GM19043 (cell line): ENCODE measurements around the gene KIF13A.
"Not testable (repeated sequence)": the region's sequence is repeated elsewhere in the genome, so short reads cannot be mapped to it uniquely, and the experiment has no call there.

Experiments used
- ATAC-seq: cut with Tn5 transposase; IDR thresholded peaks from one replicate; pipeline ENCODE4 v1.9.1; 2021; ENCODE audit warnings: low read depth; ENCODE audit not compliant: unreplicated experiment

The KIF13A gene

DNA sequence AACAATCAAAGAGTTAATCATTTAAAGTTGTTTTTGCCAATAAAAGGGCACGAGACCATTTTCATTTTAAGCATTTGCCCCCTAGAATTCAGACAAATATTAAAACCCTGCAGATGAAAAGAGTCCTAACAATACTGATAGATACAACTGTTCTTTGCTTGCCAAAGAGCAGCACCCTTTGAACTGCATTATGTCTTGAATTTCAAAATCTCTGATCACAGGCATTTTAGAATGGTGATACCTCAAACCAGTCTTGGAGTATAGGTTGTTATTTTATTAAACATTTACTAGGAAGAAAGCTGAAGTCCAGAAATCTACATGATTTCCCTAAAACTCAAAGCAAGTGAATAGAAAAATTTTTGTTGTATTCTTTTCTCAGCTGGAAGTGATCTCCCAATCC is 108.7 kb downstream of the KIF13A start:
- no peak for ATAC-seq

DNA sequence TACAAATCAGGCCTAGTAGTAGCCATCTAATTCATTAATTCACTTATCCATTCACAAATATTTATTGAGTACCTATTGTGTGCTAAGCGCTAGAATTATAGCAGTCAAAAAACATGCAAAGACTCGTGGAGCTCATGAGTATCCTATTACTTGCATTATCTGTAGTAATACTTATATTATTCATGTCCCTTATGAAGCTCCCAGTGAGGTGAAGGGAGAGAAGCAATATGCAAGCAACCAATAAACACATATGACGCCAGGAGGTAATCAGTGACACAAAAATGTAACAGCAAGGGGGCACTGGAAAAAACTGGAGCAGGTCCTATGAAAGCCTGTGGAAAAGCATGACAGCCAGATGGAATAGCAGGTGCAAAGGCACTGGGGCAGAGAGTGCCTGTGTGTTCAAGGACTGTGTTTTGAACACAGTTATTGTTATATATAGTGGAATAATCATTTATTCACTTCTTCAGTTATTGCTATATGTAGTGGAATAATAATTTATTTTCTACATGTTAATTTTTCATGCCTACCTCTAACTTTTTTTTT is 109.5 kb downstream of the KIF13A start:
- no peak for ATAC-seq

DNA sequence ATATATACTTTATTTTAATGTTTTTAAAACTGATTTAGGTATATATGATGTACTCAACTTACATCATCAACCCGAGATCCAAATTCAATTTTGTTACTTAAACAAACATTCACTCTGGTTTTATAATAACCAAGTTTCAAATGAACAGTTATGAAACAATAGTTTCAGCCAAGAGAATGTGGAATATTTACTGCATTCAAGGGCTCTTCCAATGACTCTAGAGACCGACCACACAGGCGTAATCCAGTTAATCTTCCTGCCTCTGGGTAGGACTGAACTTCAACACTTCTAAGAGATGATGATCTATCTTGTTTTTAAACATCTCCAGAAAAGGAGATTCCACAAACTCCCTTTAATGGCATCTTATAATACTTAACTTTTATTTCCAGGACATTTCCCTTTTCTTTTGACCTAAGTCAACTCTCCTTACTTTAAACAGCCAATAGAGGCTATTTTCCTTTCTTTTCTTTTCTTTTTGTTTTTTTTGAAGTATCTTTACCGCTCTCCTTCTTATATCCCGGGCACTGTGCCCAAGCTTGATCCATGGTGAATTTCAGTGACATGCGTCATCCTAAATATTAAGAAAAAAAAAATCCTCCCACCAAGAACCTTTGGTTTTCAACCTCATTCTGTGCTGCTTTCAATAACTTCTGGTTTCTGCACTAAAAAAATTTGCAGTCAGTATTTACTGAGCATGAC is 110.1 kb downstream of the KIF13A start:
- no peak for ATAC-seq

DNA sequence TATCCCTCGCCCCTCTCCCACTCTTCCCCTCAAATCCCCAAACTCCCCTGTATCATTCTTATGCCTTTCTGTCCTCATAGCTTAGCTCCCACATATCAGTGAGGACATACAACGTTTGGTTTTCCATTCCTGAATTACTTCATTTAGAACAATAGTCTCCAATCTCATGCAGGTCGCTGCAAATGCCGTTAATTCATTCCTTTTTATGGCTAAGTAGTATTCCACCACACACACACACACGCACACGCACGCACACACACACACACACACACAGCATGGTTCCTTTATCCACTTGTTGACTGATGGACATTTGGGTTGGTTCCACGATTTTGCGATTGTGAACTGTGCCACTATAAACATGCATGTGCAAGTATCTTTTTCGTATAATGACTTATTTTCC is 112.7 kb downstream of the KIF13A start:
- ATAC-seq: no peak

DNA sequence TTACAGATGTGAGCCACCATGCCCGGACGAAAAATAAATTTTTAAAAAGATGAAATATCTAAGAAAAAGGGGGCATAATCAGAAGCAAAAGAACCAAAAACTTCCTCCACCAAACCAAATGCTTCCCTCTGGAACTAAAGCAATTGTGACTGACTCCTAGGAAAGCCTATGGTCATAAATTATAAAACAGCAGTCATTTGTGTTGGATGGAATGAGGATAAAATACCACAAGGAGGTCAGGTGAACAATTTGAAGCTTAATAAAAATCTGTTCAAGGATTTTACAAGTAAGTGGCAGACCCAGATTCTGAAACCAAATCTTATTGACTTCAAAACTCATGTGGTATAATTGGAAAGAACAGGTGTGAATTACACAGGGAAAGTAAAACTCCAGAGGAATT is 114.5 kb downstream of the KIF13A start:
- no peak for ATAC-seq

DNA sequence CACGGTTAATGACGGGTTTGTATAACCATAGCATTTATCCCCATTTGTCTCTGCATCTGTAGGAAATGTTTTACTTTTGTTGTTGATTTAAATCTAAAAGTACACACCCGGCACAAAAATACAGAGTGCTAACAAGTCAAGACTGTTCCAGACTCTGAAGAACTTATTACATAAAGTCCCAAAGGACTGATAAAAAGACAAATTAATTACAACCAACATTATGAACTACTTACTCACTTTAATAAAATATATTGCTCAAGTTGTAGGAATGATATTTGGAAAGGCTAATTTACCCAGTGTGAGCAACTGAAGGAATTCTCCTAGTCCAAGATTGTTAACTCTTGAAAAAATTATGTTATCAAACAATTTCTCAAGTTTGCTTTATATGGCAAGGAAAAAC is 115.6 kb downstream of the KIF13A start:
- ATAC-seq: no peak

DNA sequence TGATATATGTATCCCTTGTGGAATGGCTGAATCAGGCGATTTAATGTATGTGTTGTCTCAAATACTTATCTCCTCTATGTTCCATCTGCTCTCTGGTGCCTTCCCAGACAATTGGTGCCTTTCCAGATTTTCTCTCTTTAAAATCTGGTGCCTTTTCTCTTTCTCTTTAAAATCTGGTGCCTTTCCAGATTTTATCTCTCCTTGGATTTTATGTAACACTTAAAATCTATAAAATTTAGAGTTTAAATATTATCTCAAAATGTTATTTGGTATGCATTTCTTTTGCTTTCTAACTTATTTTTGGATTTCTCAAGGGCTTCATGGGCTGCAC is 116.3 kb downstream of the KIF13A start:
- no peak for ATAC-seq

DNA sequence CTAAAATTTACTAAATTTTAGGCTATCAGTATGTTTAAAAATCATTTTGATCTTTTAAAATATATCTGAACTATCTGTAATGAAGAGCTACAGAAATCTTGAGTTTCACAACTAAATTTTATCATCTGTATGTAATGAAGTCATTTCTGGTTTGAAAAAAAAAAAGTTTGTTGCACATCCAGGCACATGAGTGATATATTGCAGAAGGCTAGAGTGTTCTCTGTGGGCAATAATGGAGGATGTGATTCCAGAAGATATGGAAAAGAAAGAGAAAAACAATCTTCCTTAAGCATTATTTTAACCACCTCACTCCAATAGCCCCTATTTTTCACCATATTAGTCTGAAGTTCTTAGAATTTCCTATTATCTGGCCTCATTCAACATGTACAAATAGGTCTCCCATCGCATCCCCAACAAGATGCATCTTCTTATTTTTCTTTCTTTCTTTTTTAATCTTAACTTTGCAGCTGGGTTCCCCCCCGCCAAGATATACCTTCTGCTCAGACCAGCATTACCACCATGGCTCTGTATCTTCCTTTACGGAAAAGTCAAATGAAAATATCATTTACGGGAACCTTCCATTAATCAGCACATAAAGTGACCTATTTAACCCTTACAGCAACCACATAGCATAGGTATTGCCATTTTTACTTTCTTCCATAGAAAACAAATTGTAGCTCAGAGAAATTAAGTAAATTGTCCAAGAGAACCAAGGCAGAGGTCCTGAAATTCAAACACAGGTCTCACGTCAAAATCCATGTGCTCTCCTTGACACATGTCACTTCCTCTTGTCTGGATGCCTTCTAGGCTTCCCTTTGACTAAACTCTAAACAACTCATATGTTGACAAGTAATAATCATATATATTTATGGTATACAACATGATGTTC is 116.9 kb downstream of the KIF13A start:
- no peak for ATAC-seq

DNA sequence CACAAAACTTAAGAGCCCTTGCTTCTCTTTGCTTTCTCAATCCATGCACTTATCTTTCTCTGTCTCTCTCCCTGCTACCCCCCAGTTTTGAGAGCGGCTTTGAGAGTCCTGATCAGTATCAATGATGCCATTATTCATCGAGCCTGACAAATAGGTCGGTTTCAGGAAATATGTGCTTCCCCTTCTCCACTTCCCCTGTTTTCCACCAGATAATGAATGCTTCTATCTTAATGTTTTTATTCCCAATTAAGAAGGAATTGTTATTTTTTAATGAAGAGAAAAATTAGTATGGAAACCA is 117.7 kb downstream of the KIF13A start:
- no peak for ATAC-seq

DNA sequence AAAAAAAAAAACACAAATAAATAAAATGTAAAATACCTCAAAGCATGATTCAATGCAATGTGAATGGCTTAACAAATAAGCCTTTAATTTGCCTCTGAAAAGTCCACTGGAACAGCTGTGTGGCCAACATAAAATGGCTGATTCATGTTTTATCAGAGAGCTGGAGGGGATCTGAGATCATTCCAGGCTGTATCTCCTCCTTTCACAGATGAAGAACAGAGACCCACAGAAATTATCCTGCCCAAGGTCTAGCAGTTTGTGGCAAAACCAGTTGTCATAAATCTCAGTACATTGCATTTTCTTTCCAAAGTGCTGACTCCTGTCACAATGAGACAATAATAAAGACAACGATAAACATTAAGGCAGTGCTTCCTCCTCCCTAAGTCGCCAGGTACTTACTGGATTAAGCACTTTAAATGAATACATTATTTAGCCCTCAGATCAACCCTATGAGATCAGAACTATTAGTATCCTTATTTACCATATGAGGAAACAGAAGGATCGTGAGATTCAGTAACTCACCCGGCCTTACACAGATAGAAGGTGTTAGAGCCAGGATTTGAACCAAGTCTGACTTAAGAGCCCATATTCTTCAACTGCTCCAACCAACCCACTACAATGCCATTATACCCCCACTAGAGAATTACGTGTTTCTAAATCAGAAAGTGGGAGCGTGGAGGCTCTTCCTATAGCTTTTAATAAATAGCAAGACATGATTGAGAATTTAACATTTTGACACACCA is 118.3 kb downstream of the KIF13A start:
- ATAC-seq: no peak

DNA sequence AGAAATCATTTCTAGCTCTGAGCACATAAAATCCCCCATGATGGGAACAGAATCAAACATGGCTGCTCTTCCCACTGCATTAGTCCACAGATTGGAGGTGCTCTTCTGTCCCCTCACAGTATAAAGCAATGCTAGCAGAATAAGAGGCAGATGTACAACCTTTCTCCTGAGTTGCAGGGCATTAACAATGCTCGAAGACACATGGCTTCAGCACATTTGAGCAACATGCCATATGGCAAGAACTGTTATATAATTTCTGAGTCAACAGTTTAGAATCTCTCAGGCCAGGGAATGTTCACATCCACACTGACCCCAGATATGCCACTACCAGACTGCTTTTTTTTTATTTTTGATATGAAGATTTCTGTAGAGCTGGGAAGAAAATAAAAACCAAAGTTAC is 119.6 kb downstream of the KIF13A start:
- ATAC-seq: no peak

DNA sequence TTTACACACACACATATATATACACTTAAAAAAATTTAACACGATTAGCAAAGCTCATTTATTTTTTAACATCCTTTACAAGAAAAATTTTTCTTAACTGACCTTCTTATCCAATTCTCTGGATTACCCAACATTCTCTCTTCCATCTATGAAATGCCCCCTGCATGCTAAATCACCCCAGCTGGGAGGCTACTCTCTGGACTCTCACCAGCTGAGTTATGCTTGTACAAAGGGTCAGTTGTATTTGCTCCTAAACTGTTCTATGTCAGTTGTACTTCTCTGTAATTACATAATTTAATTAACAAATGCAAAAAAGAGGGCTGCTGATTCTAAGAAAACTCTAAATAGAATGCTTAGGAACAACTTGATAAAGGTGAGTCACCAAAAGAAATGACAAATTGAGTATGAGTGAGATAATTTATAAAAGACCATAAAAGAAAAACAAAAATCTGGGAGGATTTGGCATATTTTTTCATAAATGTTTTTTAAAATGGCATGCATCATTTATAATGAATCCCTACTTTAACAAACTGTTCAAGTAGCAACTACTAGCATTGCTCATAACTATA is 120.5 kb downstream of the KIF13A start:
- no peak for ATAC-seq

DNA sequence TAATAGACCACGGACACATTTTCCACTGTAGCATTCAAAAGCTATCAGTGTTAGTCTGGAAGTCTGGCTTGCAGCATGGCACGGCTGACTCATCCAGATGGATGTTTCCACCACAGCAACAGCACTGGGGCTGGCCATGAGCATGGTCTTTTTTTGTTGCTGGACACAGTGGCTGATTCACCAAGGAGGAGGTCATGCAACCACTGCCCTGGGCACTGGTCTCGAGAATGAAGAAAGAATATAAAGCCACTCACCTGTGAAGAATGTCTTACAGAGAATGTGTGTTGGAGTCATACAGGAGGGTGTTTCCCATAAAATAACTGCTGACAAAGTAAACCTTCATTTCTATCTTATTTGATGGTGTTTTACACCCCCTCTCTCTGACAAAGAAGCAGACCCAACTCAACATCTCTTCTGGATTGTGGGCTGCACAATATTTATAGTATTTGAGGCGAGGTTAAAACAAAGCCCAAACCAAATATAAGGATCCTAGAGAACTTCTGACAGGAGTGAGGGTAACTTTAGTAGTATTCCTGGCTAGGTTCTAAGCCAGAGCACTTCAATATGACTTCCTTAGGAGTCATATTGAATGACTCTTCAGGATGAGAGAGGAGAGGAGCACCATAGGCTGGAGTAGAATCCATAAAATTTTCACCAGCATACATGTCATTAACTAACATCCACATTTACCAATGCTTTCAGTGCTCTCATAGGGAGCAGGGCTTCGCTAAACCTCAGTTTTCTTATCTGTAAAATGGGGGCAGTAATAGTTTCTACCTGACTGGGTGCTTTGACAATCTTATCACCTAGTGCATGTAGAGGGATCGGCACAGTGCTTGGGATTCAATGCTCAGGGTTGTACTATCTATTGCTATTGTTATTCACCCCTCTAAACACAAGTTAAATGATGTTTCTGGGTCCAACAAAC is 121.4 kb downstream of the KIF13A start:
- no peak for ATAC-seq

DNA sequence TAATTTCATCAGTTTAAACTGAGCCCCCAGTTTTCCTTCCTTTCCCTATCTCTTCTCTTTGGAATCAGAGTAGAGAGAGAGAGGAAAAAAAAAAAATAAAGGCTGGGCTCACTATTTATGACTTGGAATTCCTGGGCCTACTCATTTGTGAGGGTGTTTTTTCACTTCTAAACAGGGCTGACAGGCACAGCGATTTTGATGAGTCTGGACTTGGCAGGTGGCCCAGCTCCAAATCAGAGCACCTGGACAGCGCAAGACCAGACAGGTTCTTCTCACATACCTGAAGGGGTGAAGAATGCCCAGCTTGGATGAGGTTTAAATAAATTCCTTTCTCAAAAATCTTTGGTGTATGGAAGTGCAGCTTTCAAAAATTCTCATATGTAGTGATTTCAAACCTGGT is 122.2 kb downstream of the KIF13A start:
- no peak for ATAC-seq

DNA sequence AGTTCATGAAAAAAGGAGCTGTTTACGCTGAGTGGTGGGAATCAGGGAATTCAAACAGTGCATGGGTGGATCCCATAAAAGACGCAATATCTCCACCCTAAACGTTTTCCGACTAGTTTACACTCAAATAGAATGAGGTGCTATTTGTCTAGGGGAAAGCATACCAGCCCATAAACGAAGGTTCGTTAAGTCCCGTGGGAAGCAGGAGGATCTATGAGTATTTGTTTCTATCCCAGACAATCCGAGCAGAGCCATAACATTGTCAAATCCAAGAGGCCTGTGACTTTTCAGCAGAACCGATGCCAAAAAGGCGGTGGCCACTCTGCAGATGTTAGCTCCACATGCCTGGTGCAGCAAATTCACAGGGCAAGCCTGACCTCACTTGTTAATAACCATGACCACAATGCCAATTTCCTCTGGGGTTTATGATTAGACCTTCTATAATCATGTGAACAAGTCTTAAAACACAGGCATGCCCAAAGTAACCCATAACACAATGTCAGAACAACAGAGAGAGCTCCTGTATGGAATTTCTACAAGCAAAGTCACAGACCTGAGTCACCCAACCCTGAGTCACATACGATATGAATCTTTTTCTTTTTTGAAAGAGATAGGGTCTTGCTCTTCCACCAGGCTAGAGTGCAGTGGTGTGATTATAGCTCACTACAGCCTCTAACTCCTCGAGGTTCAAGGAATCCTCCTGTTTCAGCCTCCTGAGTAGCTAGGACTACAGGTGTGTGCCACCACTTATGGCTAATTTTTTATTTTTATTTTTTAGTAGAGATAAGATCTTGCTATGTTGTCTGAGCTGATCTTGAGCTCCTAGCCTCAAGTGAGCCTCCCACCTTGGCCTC is 123.3 kb downstream of the KIF13A start:
- ATAC-seq: no peak

DNA sequence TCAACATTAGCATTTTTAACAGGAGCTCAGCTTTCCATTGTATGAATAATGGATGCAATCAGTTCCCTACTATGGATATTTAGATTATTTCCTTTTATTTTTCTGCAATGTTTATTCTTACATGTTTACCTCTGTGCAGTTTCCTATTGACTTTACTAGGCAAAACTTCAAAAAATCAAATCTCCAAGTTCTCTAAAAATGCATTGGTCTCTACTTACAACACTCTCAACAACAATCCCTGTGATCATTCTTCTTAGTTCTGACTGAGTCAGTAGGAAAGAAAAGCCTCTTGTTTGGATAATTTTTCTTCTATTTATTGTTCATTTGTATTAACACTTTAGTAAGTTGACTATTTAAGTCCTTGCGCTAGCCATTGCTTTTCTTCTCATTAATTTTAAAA is 126.1 kb downstream of the KIF13A start:
- no peak for ATAC-seq

DNA sequence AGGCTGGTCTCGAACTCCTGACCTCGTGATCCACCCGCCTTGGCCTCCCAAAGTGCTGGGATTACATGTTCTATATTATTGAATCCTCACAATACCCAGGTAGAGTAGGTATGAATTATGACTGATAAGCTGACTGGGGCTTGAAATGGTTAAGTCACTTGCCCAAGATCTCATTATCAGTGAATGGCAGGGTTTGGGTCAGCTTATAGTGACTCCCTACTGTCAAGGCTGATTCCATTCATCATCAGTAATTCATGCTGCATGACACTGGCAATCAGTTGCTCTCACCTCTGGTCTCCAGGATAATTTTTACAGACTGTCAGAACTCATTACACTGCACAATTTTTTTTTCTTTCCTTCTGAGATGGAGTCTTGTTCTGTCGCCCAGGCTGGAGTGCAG is 127.6 kb downstream of the KIF13A start:
- ATAC-seq: no peak

DNA sequence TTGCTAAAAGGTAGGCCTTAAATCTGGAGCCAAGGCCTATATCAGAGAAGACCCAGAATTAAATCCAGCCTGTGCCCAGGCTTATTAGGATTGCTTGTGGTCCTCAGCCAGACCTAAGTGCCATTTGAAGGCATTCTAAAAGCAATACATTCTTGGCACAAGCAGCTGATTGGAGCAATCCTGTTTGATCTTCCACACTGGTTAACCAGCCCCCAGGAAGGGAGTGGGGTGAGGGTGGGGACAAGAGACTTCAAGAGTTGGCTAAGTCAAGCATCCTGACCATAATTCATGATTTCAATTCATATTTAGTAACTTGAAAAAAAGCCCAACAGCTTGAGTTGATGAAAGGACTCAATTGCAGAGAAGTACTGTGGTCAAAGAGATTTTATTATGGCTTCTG is 128.9 kb downstream of the KIF13A start:
- ATAC-seq: no peak

DNA sequence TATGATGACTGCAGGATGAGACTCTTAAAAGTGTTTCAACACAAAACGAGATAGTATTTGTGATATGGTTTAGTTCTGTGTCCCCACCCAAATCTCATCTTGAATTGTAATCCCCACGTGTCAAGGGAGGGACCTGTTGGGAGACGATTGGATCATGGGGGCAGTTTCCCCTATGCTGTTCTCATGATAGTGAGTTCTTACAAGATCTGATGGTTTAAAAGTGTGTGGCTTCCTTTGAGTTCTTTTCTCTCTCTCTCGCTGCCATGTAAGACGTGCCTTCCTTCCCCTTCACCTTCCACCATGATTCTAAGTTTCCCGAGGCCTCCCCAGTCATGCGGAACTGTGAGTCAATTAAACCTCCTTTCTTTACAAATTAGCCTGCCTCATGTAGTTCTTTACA is 130.2 kb downstream of the KIF13A start:
- not testable (repeated sequence) for ATAC-seq
